CD4-positive, alpha-beta T cell treated with Interleukin-15 for 4 hours (primary cell): ENCODE measurements around the gene RAD51B.

ENCODE experiments used
- DNase-seq: peaks from one replicate; pipeline ENCODE4 v3.0.0-alpha.2; 2020; ENCODE audit warnings: low spot score

Gene RAD51B

DNA sequence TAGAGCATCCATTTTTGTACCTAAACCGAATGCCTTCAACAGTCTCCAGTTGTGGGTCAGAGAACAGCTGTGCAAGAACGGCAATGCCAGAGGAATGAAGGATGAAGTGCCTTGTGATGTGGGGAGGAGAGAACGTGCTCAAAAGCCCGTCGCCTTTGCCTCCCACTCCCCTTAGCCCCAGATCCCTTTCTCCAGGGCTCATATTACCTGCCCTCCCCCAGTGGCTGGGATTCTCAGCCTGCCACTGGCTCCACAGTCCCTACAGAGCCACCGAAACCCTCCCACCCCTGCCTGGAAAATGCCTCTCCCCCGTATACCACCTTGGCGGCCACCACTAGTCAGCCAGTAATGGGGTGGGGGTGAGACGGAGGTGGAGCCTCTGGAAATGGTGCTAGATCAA lies 814.8 kb downstream of the RAD51B start:
- DNase-seq, result no peak

DNA sequence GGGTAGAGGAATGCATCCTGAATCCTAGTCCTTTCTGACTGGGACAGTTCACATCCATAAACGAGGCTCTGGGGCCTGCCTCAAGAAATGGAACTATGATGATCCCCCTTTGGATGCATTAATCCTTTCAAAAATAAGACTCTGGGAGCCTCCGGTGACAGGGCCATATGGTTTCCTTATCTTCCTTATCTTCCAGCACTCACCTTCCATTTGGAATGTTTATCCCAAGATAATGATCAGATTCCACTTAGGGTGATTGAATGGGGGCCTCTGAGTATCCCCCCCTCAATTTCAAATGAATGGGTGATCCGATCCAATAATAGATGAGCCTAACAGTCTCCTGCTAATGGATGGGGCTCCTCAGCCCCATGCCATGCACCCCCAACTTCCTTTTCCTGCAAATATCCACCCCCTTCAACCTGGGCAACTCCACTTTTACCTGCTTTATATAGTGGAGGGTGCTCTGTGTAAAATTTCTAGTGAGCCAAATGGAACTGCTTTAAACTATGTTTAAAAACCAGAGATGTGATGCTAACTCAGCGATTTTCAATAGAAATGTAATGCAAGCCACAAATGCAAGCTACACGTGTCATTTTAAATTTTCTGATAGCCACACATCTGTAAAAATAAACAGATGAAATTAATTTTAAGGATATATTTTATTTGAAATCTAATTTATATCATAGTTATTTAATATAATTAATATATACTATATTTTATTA lies 815.5 kb downstream of the RAD51B start:
- DNase-seq, result no peak

DNA sequence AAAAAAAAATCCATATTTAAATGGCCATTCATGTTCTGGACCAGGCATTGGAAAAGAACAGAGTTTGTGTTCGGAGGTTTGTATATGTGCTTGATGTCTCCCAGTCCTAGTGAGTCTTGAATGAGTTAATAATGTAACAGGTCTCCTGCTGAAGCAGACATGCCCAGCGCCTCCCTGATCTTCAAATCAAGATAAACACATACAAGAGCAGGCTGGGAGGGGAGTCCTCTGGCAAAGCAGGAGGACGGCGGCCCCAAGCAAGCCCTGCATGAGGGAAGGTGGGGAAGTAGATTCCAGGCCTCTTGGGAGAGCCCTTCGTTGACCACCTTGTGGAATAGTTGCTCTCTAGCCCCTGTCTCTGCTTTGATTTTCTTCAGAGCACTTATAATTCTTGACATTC lies 817.0 kb downstream of the RAD51B start:
- no peak for DNase-seq

DNA sequence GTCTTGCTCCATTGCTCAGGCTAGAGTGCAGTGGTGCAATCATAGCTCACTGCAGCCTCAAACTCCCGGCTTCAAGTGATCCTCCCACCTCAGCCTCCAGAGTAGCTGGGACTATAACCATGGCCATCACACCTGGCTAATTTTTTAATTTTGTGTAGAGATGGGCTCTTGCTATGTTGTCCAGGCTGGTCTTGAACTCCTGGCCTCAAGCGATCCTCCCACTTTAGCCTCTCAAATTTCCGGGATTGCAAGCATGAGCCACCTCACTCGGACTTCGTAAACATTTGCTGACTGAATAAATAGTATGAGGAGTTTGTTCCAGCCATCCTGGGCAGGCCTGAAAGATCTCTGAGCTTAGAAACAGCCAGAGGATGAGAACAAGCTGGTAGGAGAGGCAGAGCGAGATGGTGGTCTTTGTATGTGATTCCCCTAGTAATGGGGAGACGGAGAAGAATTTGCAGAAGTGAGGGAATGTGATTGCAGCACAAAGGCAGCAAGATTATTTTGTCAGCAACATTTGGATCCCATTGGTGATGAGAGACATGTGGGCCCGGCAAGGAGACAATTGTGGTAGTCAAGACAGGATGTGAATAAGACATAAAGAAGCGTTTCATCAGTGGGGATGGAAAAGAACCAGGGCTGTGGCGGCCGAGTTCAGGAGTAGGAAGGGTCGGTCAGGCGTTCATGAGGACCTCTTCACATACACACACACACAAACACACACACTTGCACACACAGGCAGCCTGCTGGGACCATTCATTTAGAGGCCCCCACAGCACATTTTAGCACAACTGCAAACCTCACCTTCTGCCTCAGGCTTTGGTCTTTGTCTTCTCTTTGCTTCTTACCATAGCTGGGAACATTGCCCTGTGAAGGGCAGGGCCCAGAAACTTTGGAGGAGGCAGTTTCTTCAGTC lies 817.8 kb downstream of the RAD51B start:
- no peak for DNase-seq

DNA sequence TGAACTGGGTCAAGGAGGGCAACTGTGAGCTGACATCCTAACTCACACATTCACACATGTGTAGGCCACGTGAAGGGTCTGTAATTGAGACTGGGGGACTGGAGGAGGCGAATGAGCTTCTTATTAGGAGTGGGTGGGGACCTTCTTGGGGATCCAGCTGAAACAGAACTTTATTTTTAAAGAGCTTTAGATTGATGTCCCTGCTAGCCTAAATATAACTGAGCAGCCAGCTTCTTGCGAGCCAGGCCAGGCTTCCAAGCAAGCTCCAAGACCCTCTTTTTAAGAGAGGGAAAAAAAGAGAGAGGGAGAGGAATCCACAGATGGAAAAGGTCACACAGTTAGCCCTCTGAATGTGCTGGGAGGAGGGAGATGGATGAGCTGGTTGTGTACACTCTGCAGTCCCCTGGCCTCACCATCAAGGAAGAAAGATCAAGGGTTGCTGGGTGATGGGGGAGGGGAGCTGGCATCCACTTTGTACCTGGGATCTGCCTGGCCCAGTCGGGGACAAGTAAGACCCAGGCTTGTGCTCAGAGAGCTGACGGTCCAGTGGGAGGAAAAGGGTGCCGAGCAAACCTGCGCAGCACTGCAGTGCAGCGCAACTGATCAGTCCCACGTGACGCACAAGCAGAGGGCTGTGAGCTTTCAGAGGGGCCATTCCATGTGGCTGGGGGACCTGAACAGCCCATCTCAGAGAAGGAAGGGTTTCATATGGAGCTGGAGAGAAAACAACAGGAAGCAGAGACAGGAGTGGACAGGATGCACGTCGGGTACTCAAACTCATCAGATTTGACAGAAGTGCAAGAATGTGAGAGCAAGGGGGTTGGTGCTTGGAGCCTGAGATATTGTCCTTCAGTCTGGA lies 818.8 kb downstream of the RAD51B start:
- no peak for DNase-seq

DNA sequence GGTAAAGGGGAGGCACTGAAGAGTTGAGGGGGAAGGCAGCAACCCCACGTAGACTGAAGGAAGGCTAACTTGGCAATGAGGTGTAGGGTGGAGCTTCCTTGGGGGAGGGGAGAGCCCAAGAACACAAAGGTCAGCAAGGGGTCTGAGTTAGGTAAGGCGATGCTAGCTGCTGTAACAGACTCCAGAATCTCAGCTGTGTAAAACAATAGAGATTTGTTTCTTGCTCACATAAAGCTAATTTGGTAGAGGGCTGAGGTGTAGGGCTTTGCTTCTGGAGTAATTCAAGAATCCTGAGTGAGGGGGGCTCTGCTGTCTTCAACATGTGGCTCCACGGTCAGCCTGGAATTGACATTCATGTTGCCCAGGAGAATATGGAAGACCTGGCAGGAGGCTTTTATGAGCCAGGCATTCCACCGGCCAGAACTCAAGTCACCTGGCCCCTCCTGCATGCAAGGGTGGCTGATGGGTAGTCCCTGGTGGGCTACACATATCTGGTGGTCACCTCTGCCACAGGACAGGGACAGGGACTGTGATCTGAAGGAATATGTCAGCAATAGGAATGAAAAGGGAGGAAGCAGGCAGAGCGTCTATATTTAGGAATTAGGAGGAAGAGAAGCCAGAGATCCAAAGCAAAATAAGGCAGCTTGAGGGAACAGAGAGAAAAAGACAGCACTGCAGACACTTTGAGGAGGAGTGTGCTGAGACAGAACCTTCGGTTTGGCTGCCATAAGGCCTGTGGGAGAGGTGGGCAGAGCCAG lies 819.6 kb downstream of the RAD51B start:
- no peak for DNase-seq

DNA sequence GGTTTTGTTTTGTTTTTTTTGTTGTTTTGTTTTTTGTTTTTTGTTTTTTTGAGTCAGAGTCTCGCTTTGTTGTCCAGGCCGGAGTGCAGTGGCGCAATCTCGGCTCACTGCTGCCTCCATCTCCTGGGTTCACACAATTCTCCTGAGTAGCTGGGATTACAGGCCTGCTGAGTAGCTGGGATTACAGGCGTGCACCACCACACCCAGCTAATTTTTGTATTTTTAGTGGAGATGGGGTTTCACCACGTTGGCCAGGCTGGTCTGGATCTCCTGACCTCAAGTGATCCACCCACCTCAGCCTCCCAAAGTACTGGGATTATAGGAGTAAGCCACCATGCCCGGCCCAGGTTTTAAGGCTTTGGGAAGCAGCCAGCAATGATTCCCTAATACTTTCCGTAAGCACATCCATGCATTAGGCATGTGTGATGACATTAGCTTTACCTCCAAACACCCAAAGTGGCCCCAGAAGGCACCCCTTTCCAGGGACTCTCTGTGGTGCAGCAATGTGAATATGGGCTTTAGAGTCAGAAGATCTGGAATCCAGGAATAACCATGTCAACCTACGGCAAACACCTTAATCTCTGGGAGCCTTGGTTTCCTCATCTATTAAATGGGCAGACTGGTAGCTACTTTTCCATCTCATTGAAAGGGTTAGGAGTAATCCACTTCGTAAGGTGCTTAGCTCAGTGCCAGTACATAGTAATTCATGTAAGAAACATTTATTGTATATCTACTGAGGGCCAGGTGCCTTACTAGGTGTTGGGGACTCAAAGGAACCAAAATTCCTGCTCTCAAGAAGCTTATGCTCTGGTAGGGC lies 820.4 kb downstream of the RAD51B start:
- DNase-seq, result no peak

DNA sequence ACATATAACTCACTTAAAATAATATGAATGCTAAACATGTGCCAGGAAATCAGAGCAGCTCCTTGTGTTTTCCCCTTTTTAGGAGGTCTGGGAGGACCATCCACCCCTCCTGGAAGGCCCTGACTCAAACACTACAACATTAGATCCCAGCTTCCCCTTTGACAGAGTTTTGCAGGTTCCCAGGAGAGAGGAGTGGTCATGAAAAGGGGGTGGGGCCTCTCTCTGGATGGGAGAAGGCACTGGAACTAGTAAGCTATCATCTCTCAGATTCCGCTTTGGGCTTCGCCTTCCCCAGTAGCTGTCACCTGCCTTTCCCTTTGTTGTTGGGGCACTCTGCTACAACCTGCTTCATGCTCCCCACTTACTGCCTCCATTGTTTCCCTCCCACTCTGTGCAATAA lies 824.1 kb downstream of the RAD51B start:
- DNase-seq, result no peak

DNA sequence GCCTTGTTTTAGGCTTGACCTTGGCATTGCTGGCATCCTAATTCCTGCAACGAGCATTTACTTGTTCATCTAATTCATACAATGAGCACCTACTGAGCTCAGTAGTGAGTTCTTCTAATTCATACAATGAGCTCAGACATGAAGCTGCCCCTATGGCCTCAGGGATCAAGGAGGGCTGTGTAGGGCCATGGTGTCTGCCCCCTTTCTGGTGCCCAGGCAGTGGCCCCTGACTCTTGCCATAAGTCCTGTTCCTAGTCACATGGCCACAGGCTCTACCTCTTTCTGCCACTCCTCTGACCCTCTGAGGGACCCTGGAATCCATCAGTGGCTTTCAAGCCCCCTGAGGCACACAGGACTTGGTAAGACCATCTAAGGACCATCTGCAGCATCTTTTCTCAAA lies 824.5 kb downstream of the RAD51B start:
- no peak for DNase-seq

DNA sequence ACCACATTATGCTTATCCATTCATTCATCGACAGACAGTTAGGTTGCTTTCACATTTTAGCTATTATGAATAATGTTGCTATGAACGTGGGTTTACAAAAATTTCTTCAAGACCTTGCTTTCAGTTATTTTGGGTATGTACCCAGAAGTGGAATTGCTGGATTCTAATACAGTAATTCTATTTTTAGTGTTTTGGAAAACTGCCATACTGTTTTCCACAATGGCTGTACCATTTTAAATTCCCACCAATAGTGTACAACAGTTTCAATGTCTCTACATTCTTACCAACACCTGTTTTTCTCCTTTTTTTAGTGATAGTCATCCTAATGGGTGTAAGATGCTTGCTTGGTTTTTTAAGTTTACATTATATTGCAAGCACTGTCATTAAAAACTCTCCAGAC lies 825.8 kb downstream of the RAD51B start:
- DNase-seq, result no peak

DNA sequence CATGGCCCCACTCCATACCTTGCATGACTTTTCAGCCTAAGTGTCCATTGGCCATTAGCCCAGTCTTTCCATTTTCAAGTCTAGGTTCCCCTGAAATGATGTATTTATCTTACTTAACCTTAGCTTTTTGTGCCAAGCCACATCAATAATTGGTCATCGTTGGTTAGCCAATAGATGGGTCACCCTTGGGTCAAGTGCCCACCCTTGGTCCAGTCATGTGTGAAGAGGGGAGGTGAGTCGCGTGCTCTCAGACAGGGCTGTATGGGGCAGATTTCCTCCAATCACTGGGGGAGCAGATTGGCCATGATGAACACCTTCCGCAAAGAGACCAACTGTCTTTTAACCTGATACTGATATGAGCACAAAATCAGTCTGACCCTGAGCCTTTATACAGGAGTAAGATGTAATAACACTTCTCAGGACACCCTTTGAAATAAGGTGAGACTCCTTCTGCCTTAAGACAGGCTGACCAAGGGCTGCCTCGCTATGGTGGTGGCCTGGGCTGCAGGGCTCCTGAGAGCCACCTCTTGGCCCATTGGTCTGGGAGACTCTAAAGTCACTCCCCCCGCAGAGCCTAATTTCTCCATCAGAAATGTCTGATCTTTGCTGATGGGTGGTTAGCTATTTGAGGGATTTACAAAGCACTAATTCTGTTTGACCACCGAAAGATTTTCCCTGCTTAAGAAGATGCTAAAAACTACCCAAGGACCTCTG lies 830.1 kb downstream of the RAD51B start:
- no peak for DNase-seq

DNA sequence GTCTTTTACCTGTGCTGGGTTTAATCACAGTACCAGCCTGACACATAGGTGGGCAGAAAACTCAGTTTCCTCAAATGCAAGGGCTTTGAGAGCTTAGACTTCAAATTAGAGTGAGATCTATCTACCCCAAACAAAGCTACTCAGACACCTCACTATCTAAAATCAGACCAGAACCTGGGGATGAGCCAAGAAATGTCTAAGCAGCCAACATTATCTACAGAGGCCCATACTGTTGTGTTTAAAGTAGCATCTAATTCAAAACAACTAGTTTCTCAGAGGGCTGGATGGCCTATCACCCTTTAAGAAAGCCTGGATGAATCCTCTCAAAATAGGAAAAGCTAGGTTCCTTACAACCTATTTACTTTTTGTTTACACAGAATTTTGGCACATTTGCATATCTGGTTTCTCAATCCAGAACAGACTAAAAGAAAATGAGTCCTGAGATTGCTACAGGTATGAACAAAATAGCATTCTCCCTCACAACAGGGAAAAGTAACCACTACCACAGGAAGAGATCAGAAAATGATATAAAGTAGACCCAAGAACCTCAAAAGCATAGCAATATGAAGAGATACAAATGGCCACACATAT lies 830.9 kb downstream of the RAD51B start:
- no peak for DNase-seq

DNA sequence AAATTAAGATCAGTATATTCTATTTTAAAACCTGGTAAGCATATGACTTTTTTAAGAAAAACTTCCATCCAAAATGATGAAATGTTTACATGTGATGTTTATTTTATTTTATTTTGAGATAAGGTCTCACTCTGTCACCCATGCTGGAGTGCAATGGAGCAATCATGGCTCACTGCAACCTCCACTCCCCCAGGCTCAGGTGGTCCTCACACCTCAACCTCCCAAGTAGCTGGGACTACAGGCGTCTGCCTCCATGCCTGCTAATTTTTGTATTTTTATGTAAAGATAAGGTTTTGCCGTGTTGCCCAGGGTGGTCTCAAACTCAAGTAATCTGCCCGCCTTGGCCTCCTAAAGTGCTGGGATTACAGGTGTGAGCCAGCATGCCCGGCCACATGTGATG lies 831.5 kb downstream of the RAD51B start:
- no peak for DNase-seq

DNA sequence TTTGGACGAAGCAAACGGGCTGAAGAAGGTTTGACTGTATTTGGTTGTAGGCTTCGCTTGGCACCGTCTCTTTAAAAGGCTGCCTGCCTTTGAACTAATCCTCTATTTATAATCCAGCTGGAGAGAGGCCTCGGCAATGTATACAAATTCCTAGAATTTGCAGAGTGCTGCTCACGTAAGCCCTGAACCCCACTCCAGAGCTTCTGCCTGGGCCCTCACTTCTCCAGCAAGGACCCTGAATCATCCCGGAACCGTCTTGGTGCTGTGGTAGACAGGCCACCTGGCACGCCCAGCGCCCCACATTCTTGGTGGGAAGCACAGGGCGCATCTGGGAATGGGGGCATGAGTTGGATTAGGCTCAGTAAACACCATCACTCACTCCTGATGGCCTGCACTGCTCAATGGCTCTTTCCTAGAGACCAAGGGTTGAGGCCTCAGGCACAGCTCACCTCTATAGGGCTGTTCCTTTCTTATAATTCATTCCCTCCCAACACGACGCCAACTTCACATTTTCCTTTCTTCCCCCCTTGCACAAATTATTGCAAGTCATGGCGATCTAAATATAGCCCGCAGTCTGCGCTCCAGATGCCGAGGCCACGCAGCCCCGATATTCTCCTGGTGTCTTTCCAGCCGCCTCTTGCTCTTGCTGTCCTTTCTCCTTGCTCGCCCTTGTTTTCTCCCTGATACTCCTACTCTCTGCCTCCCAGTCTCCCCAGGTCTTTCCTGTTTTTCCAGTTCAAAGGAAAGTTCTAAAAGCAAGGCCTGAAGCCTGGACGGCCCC lies 832.3 kb downstream of the RAD51B start:
- DNase-seq, result no peak

DNA sequence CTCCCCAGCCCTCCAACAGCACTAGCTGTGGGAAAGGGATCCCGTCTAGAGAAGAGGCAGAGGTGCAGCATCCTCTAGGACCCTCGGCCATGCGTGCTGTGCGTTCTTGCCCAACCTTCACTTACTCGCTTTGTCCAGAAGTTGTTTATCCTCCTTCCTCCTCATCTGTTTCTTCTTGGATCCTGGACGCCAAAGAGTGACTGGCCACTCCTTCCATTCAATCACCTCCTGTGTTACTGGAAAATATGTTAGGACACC lies 832.8 kb downstream of the RAD51B start:
- DNase-seq, result no peak

DNA sequence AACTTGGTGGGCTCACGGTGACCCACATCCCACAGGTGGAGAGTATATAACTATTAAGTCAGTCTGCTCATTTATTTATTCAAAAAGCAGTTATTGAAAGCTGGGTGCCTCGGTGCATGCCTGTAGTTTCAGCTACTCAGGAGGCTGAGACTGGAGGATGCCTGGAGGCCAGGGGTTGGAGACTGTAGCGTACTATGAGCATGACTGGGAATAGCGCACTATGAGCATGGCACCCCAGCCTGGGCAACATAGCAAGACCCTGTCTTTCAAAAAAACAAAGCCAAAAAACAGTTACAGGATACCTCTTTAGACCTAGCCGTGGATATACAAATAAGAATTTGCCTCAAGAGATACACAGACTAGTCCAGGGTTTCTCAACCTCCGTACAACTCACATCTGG lies 833.5 kb downstream of the RAD51B start:
- no peak for DNase-seq

DNA sequence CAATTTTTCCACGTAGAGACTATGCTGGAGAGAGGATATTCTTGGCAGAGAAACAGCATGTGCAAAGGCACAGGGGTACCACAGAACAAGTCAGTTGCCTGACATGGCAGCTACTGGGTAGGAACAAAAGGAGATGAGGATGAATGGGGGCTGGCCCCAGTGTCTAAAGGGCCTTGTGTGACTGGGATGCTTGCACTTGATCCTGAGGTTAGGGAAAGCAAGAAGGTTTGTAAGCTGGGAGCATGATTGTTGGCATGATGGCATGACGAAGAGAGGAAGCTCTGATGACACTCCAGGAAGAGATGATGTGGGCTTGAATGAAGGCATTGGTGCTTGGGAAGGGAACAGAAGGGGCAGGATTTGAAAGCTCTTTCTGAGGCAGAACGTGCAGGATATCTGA lies 834.2 kb downstream of the RAD51B start:
- DNase-seq, result no peak

DNA sequence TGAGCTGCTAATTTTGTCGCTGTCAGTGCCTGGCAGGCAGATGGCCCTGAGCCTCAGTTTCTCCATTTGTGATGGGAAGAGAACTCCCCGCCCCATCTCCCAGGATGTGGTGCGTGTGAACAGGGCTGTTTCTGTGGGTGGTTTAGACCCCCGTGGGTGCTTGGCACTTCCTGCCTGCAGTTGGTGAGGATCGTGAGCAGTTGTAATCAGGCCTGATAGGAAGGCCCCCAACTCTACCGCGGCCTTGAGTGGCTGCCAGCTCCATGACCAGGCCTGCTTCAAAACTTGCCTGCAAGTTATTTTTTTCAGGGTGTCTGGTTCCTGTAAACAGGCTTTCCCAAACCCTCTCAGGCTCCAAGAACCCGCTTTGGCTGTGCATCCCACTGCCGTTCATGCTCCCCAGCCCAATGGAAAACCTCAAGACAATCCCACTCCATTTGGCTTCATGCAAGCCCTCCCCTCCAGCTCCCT lies 834.9 kb downstream of the RAD51B start:
- no peak for DNase-seq
